CD1c-positive myeloid dendritic cell (primary cell): ENCODE measurements around the gene THOP1.
A peak's percentile ranks its signal among the peaks of the same experiment; 100 is the strongest.
"Not testable (repeated sequence)": the region's sequence is repeated elsewhere in the genome, so short reads cannot be mapped to it uniquely, and the experiment has no call there.

Experiments
- DNase-seq: peaks from one replicate; pipeline ENCODE4 v3.0.0-alpha.2; 2016; ENCODE audit errors: extremely low spot score

The THOP1 gene

GRCh38 chr19:2817237-2817829, 32.0 kb downstream of the THOP1 start:
- not testable (repeated sequence) for DNase-seq

GRCh38 chr19:2819540-2820111, 34.3 kb downstream of the THOP1 start, which contains the start of gene ZNF554:
Gene ZNF554, plus strand, starts transcription at chr19:2819868. Its CDS starts 204 bp downstream, at chr19:2820072.
- DNase-seq, result peak; percentile 98

GRCh38 chr19:2820112-2820702, 34.9 kb downstream of the THOP1 start:
- DNase-seq, result no peak

GRCh38 chr19:2822846-2823245, 37.5 kb downstream of the THOP1 start:
- no peak for DNase-seq

- DNase-seq, result no peak
Observed at GRCh38 chr19:2823646-2824045, 38.3 kb downstream of the THOP1 start.

GRCh38 chr19:2824129-2824528, 38.8 kb downstream of the THOP1 start:
- no peak for DNase-seq

- no peak for DNase-seq
Observed at GRCh38 chr19:2827022-2827421, 41.7 kb downstream of the THOP1 start.

- no peak for DNase-seq
Observed at GRCh38 chr19:2827840-2828489, 42.7 kb downstream of the THOP1 start.

- DNase-seq, result no peak
Observed at GRCh38 chr19:2834294-2834871, 49.1 kb downstream of the THOP1 start.

GRCh38 chr19:2837430-2837829, 52.1 kb downstream of the THOP1 start:
- DNase-seq, result no peak

GRCh38 chr19:2840794-2841791, 55.8 kb downstream of the THOP1 start, which contains the start of gene ZNF555:
Gene ZNF555, plus strand, starts transcription at chr19:2841475. Its CDS starts 98 bp downstream, at chr19:2841573.
- DNase-seq, result peak; percentile 99

- peak; percentile 4 for DNase-seq
Observed at GRCh38 chr19:2841855-2842574, 56.7 kb downstream of the THOP1 start.

GRCh38 chr19:2845107-2845506, 59.8 kb downstream of the THOP1 start:
- no peak for DNase-seq

GRCh38 chr19:2846180-2846894, 61.0 kb downstream of the THOP1 start:
- DNase-seq, result no peak

- DNase-seq, result no peak
Observed at GRCh38 chr19:2847507-2847906, 62.2 kb downstream of the THOP1 start.

- no peak for DNase-seq
Observed at GRCh38 chr19:2848616-2849015, 63.3 kb downstream of the THOP1 start.

GRCh38 chr19:2850256-2850925, 65.1 kb downstream of the THOP1 start:
- no peak for DNase-seq

- no peak for DNase-seq
Observed at GRCh38 chr19:2852598-2852997, 67.3 kb downstream of the THOP1 start.

GRCh38 chr19:2853015-2853606, 67.8 kb downstream of the THOP1 start:
- no peak for DNase-seq
